ENCODE data around the gene MAP3K4.

- TF ChIP-seq ZNF565 (CRISPR knock-in tag; conservative IDR thresholded peaks at IDR 0.05; ENCODE audit: low read depth): no peak
- no peak for TF ChIP-seq ARNTL (CRISPR knock-in tag; IDR thresholded peaks at IDR 0.05; ENCODE audit: borderline replicate concordance, low read depth)
- no peak for TF ChIP-seq PATZ1 (CRISPR knock-in tag; IDR thresholded peaks at IDR 0.05; ENCODE audit: borderline replicate concordance)
- no peak for TF ChIP-seq ZC3H10 (CRISPR knock-in tag; IDR thresholded peaks at IDR 0.05)
- TF ChIP-seq OSR1 (CRISPR knock-in tag; IDR thresholded peaks at IDR 0.05): no peak
- no peak for TF ChIP-seq BACH2 (CRISPR knock-in tag; IDR thresholded peaks at IDR 0.05; ENCODE audit: borderline replicate concordance)
- TF ChIP-seq POU6F1 (CRISPR knock-in tag; IDR thresholded peaks at IDR 0.05; ENCODE audit: borderline replicate concordance, low read depth): no peak
- TF ChIP-seq ISL1 (CRISPR knock-in tag; IDR thresholded peaks at IDR 0.05): no peak
- no peak for TF ChIP-seq ZNF8 (CRISPR knock-in tag; IDR thresholded peaks at IDR 0.05)
- TF ChIP-seq RARB (CRISPR knock-in tag; IDR thresholded peaks at IDR 0.05): no peak
- no peak for TF ChIP-seq PPARA (CRISPR knock-in tag; IDR thresholded peaks at IDR 0.05; ENCODE audit: borderline replicate concordance)
Observed at GRCh38 chr6:160966493-160967229, 24.9 kb upstream of the MAP3K4 start.
